HepG2 (cell line): ENCODE results near the gene C3orf80. TPM values are rescaled to one million over a fixed set of nuclear protein-coding genes. Genes with fewer than 3 reads are reported as not detected.

ENCODE experiments used
- ATF7-NPFF ChIP-seq: sonication (generic); formaldehyde crosslinking; IDR thresholded peaks from 2 replicates; pipeline ENCODE4 v1.8.1; 2023; ENCODE audit warnings: mild to moderate bottlenecking, low read depth, missing genetic modification reagents, moderate library complexity
- DZIP1 ChIP-seq: sonication (generic); formaldehyde crosslinking; IDR thresholded peaks from 2 replicates; pipeline ENCODE4 v1.5.0; 2020; ENCODE audit warnings: mild to moderate bottlenecking, missing genetic modification reagents
- E2F1 ChIP-seq: sonication (generic); formaldehyde crosslinking; IDR thresholded peaks from 2 replicates; pipeline ENCODE4 v1.5.0; 2020; ENCODE audit warnings: missing genetic modification reagents
- EEA1 ChIP-seq: sonication (generic); formaldehyde crosslinking; IDR thresholded peaks from 2 replicates; pipeline ENCODE4 v1.5.1; 2020; ENCODE audit warnings: mild to moderate bottlenecking, missing genetic modification reagents, borderline replicate concordance
- MYPOP ChIP-seq: sonication (generic); formaldehyde crosslinking; IDR thresholded peaks from 2 replicates; pipeline ENCODE4 v1.8.1; 2023; ENCODE audit warnings: mild to moderate bottlenecking, moderate library complexity, missing genetic modification reagents
- POGK ChIP-seq: sonication (generic); formaldehyde crosslinking; conservative IDR thresholded peaks from 2 replicates; pipeline ENCODE4 v1.8.0; 2022; ENCODE audit warnings: mild to moderate bottlenecking, moderate library complexity, missing genetic modification reagents
- UBTF ChIP-seq: sonication (generic); formaldehyde crosslinking; IDR thresholded peaks from 2 replicates; pipeline ENCODE4 v1.4.0; 2020; ENCODE audit warnings: mild to moderate bottlenecking, missing genetic modification reagents
- YEATS4 ChIP-seq: sonication (generic); formaldehyde crosslinking; IDR thresholded peaks from 2 replicates; pipeline ENCODE4 v1.4.0; 2020; ENCODE audit warnings: missing genetic modification reagents, borderline replicate concordance
- ZFAT ChIP-seq: sonication (generic); formaldehyde crosslinking; conservative IDR thresholded peaks from 2 replicates; pipeline ENCODE4 v1.8.1; 2023; ENCODE audit warnings: missing genetic modification reagents, inconsistent platforms
- ZNF329 ChIP-seq: sonication (generic); formaldehyde crosslinking; IDR thresholded peaks from 2 replicates; pipeline ENCODE4 v1.9.0; 2021; ENCODE audit warnings: low read depth, mild to moderate bottlenecking, missing genetic modification reagents
- ZNF441 ChIP-seq: sonication (generic); formaldehyde crosslinking; IDR thresholded peaks from 2 replicates; pipeline ENCODE4 v1.7.0; 2021; ENCODE audit warnings: missing genetic modification reagents, borderline replicate concordance
- ZNF562 ChIP-seq: sonication (generic); formaldehyde crosslinking; IDR thresholded peaks from 2 replicates; pipeline ENCODE4 v1.8.0; 2022; ENCODE audit warnings: missing genetic modification reagents, borderline replicate concordance
- ZNF616 ChIP-seq: sonication (generic); formaldehyde crosslinking; IDR thresholded peaks from 2 replicates; pipeline ENCODE4 v1.5.0; 2020; ENCODE audit warnings: low read depth, mild to moderate bottlenecking, missing genetic modification reagents
- ZNF652 ChIP-seq: IDR thresholded peaks from 2 replicates; pipeline ENCODE4 v1.6.1; 2016; ENCODE audit warnings: low read depth, borderline replicate concordance
- ZNF674 ChIP-seq: sonication (generic); formaldehyde crosslinking; IDR thresholded peaks from 2 replicates; pipeline ENCODE4 v1.5.0; 2020; ENCODE audit warnings: low read depth, mild to moderate bottlenecking, missing genetic modification reagents
- ZNF691 ChIP-seq: sonication (generic); formaldehyde crosslinking; IDR thresholded peaks from 2 replicates; pipeline ENCODE4 v1.4.0; 2020; ENCODE audit warnings: missing genetic modification reagents, low read depth, mild to moderate bottlenecking, borderline replicate concordance
- polyA plus RNA-seq, 8 experiments: library from polyadenylated mRNA; depleted of rRNA in 3 of 8; stranded (reverse) in 7 of 8; unstranded in 1 of 8; fragments of >200 nt; fragmentation: Illumina TruSeq in 4 of 8; extraction: Trizol in 4 of 8; gene quantifications; 2 replicates each; pipeline versions ENCODE4 v1.2.1 to v1.2.3, GENCODE V29; 2011 to 2016; ENCODE audit warnings: low read depth in 4 of 8, missing spikeins in 1 of 8, mixed read lengths in 1 of 8; ENCODE audit not compliant: insufficient read depth in 1 of 8
- total RNA-seq, 5 experiments: library from RNA; depleted of rRNA; stranded (reverse); fragments of >200 nt; fragmentation: Illumina TruSeq; extraction: Trizol; gene quantifications; 2 replicates each; pipeline ENCODE4 v1.2.3, GENCODE V29; 2016; ENCODE audit warnings: low read depth in 1 of 5

The C3orf80 gene
- total and polyA plus RNA-seq, 2 of the 13 experiments (the other 11 are each of a cell fraction or from before 2014, with no cell fraction given), result 0.03 to 0.04 TPM

- TF ChIP-seq ZNF691 (no peak), ZFAT (0 out of 2 replicates have a peak, but pooled peaks have one; percentile 42), ZNF674 (CRISPR knock-in tag) (peak; percentile 92), ZNF329 (CRISPR knock-in tag) (peak; percentile 40; the same call in 1 of the 2 replicates), UBTF (CRISPR knock-in tag) (peak; percentile 75; the same call in 1 of the 2 replicates), EEA1 (no peak), E2F1 (CRISPR knock-in tag) (peak; percentile 49; the same call in 1 of the 2 replicates), YEATS4 (CRISPR knock-in tag) (peak; percentile 36; the same call in 1 of the 2 replicates), DZIP1 (CRISPR knock-in tag) (0 out of 2 replicates have a peak, but pooled peaks have one; percentile 19), POGK (CRISPR knock-in tag) (peak; percentile 50; the same call in 1 of the 2 replicates), ZNF616 (peak; percentile 37; the same call in 1 of the 2 replicates), ZNF441 (0 out of 2 replicates have a peak, but pooled peaks have one; percentile 24), MYPOP (CRISPR knock-in tag) (peak; percentile 94), ATF7-NPFF (CRISPR knock-in tag) (0 out of 2 replicates have a peak, but pooled peaks have one; percentile 21), ZNF652 (peak; percentile 79), ZNF562 (0 out of 2 replicates have a peak, but pooled peaks have one; percentile 67)
Measured at GRCh38 chr3:160225176-160226025, at the start of gene C3orf80 (continued).
